ENCODE results near the gene PYM1. TPM values are rescaled to one million over a fixed set of nuclear protein-coding genes. Genes with fewer than 3 reads are reported as not detected.
"Not testable (repeated sequence)": the region's sequence is repeated elsewhere in the genome, so short reads cannot be mapped to it uniquely, and the experiment has no call there.

Gene PYM1
- polyA plus RNA-seq, 1 donor = 30.6 TPM

GRCh38 chr12:55931780-55932550 is 4.3 kb upstream of the PYM1 start:
- Histone ChIP-seq H3K27ac (ENCODE audit: low read length) (peak overlapping the region; percentile 71), H3K4me3 (ENCODE audit: low read length) (peak overlapping the region; percentile 50), H3K27me3 (ENCODE audit: control insufficient read depth, insufficient read depth, low read length) (peaks cover 11% of the 10 kb centered on the region), H3K36me3 (ENCODE audit: control insufficient read depth, insufficient read depth, low read length) (no peaks in the 10 kb centered on the region), H3K4me1 (ENCODE audit: control insufficient read depth, insufficient read depth, low read length) (peaks cover 35% of the 10 kb centered on the region), H3K9me3 (ENCODE audit: control insufficient read depth, low read depth, low read length) (no peaks in the 10 kb centered on the region)
- no CpG with 5 or more reads among the region's 60 CpGs for WGBS (ENCODE audit: insufficient coverage, low lambda C conversion rate)
- DNase-seq = peak; percentile 48 to 54

- Histone ChIP-seq H3K27me3 (ENCODE audit: control insufficient read depth, insufficient read depth, low read length) (peaks cover 9% of the 10 kb centered on the region), H3K36me3 (ENCODE audit: control insufficient read depth, insufficient read depth, low read length) (no peaks in the 10 kb centered on the region), H3K27ac (ENCODE audit: low read length) (peak overlapping the region; percentile 71), H3K4me3 (ENCODE audit: low read length) (peak overlapping the region; percentile 50), H3K9me3 (ENCODE audit: control insufficient read depth, low read depth, low read length) (no peaks in the 10 kb centered on the region), H3K4me1 (ENCODE audit: control insufficient read depth, insufficient read depth, low read length) (peaks cover 35% of the 10 kb centered on the region)
- 17% methylated on average over 3 of the region's 10 CpGs for WGBS (ENCODE audit: insufficient coverage, low lambda C conversion rate)
- peak in 1 of 2 donors; percentile 61 for DNase-seq
Measured at GRCh38 chr12:55931317-55931779, 3.7 kb upstream of the PYM1 start.

- no peaks in the 10 kb centered on the region for H3K9me3 ChIP-seq (ENCODE audit: control insufficient read depth, low read depth, low read length)
- peaks cover 35% of the 10 kb centered on the region for H3K4me1 ChIP-seq (ENCODE audit: control insufficient read depth, insufficient read depth, low read length)
- peaks cover 7% of the 10 kb centered on the region for H3K27me3 ChIP-seq (ENCODE audit: control insufficient read depth, insufficient read depth, low read length)
- H3K36me3 ChIP-seq (ENCODE audit: control insufficient read depth, insufficient read depth, low read length) = no peaks in the 10 kb centered on the region
- peak within 1 kb of the TSS; percentile 71 for H3K27ac ChIP-seq (ENCODE audit: low read length)
- peak; percentile 49 to 80 for DNase-seq
- H3K4me3 ChIP-seq (ENCODE audit: low read length) = peak within 1 kb of the TSS; percentile 50
- no CpG with 5 or more reads among the region's 3 CpGs for WGBS (ENCODE audit: insufficient coverage, low lambda C conversion rate)
Measured at GRCh38 chr12:55930771-55931316, 3.1 kb upstream of the PYM1 start, which contains the start of gene DGKA. DGKA (plus strand) TSS chr12:55931162; CDS start chr12:55936504, 5,342 bp downstream.

GRCh38 chr12:55929306-55929791 is 1.7 kb upstream of the PYM1 start:
- Histone ChIP-seq H3K4me3 (ENCODE audit: low read length) (no peak overlapping the region), H3K36me3 (ENCODE audit: control insufficient read depth, insufficient read depth, low read length) (peaks cover 4% of the 10 kb centered on the region), H3K27me3 (ENCODE audit: control insufficient read depth, insufficient read depth, low read length) (no peaks in the 10 kb centered on the region), H3K4me1 (ENCODE audit: control insufficient read depth, insufficient read depth, low read length) (peaks cover 35% of the 10 kb centered on the region), H3K27ac (ENCODE audit: low read length) (peak overlapping the region; percentile 44), H3K9me3 (ENCODE audit: control insufficient read depth, low read depth, low read length) (no peaks in the 10 kb centered on the region)
- no CpG with 5 or more reads among the region's 8 CpGs for WGBS (ENCODE audit: insufficient coverage, low lambda C conversion rate)
- DNase-seq = peak in 1 of 2 donors; percentile 26

GRCh38 chr12:55926738-55927587 is 731 bp downstream of the PYM1 start:
- Histone ChIP-seq H3K9me3 (ENCODE audit: control insufficient read depth, low read depth, low read length) (no peaks in the 10 kb centered on the region), H3K27ac (ENCODE audit: low read length) (peak overlapping the region; percentile 98), H3K27me3 (ENCODE audit: control insufficient read depth, insufficient read depth, low read length) (no peaks in the 10 kb centered on the region), H3K36me3 (ENCODE audit: control insufficient read depth, insufficient read depth, low read length) (peaks cover 12% of the 10 kb centered on the region), H3K4me1 (ENCODE audit: control insufficient read depth, insufficient read depth, low read length) (peaks cover 24% of the 10 kb centered on the region), H3K4me3 (ENCODE audit: low read length) (peak overlapping the region; percentile 93)
- no CpG with 5 or more reads among the region's 42 CpGs for WGBS (ENCODE audit: insufficient coverage, low lambda C conversion rate)
- DNase-seq = peak; percentile 93 to 97

GRCh38 chr12:55925870-55926737 is 1.6 kb downstream of the PYM1 start:
- peaks cover 13% of the 10 kb centered on the region for H3K36me3 ChIP-seq (ENCODE audit: control insufficient read depth, insufficient read depth, low read length)
- WGBS (ENCODE audit: insufficient coverage, low lambda C conversion rate) = no CpG with 5 or more reads among the region's 10 CpGs
- H3K27me3 ChIP-seq (ENCODE audit: control insufficient read depth, insufficient read depth, low read length) = no peaks in the 10 kb centered on the region
- H3K27ac ChIP-seq (ENCODE audit: low read length) = peak overlapping the region; percentile 98
- H3K4me3 ChIP-seq (ENCODE audit: low read length) = peak overlapping the region; percentile 93
- DNase-seq = no peak
- no peaks in the 10 kb centered on the region for H3K9me3 ChIP-seq (ENCODE audit: control insufficient read depth, low read depth, low read length)
- peaks cover 21% of the 10 kb centered on the region for H3K4me1 ChIP-seq (ENCODE audit: control insufficient read depth, insufficient read depth, low read length)

- Histone ChIP-seq H3K36me3 (ENCODE audit: control insufficient read depth, insufficient read depth, low read length) (peaks cover 13% of the 10 kb centered on the region), H3K9me3 (ENCODE audit: control insufficient read depth, low read depth, low read length) (no peaks in the 10 kb centered on the region), H3K27ac (ENCODE audit: low read length) (no peak overlapping the region), H3K4me1 (ENCODE audit: control insufficient read depth, insufficient read depth, low read length) (peaks cover 13% of the 10 kb centered on the region), H3K4me3 (ENCODE audit: low read length) (no peak overlapping the region), H3K27me3 (ENCODE audit: control insufficient read depth, insufficient read depth, low read length) (no peaks in the 10 kb centered on the region)
- WGBS (ENCODE audit: insufficient coverage, low lambda C conversion rate) = 92% methylated on average over 4 of the region's 4 CpGs
- DNase-seq = no peak
Measured at GRCh38 chr12:55925371-55925770, 2.3 kb downstream of the PYM1 start.

- peaks cover 13% of the 10 kb centered on the region for H3K36me3 ChIP-seq (ENCODE audit: control insufficient read depth, insufficient read depth, low read length)
- not testable (repeated sequence) for H3K27me3 ChIP-seq (ENCODE audit: control insufficient read depth, insufficient read depth, low read length); DNase-seq; H3K27ac ChIP-seq (ENCODE audit: low read length); H3K4me3 ChIP-seq (ENCODE audit: low read length); H3K9me3 ChIP-seq (ENCODE audit: control insufficient read depth, low read depth, low read length); H3K4me1 ChIP-seq (ENCODE audit: control insufficient read depth, insufficient read depth, low read length)
- 97% methylated on average over 6 of the region's 9 CpGs for WGBS (ENCODE audit: insufficient coverage, low lambda C conversion rate)
Measured at GRCh38 chr12:55923648-55924047, 4.0 kb downstream of the PYM1 start.

- no peak for DNase-seq
- Histone ChIP-seq H3K27me3 (ENCODE audit: control insufficient read depth, insufficient read depth, low read length) (no peaks in the 10 kb centered on the region), H3K27ac (ENCODE audit: low read length) (no peak overlapping the region), H3K9me3 (ENCODE audit: control insufficient read depth, low read depth, low read length) (no peaks in the 10 kb centered on the region), H3K36me3 (ENCODE audit: control insufficient read depth, insufficient read depth, low read length) (peaks cover 13% of the 10 kb centered on the region), H3K4me1 (ENCODE audit: control insufficient read depth, insufficient read depth, low read length) (no peaks in the 10 kb centered on the region), H3K4me3 (ENCODE audit: low read length) (no peak overlapping the region)
- WGBS (ENCODE audit: insufficient coverage, low lambda C conversion rate) = no CpG with 5 or more reads among the region's 3 CpGs
Measured at GRCh38 chr12:55922126-55922525, 5.6 kb downstream of the PYM1 start.
